Rectal smooth muscle tissue (tissue), 1 donor: ENCODE data around the gene ARHGAP9.

ENCODE experiments used
- H3K27ac ChIP-seq: one replicate; pipeline ENCODE4 v1.7.0; 2013; ENCODE audit warnings: low read depth, low read length, inconsistent platforms
- H3K27me3 ChIP-seq: one replicate; pipeline ENCODE4 v1.7.0; 2013; ENCODE audit warnings: low read length; ENCODE audit not compliant: control insufficient read depth, insufficient read depth
- H3K36me3 ChIP-seq: one replicate; pipeline ENCODE4 v1.7.0; 2013; ENCODE audit warnings: low read length; ENCODE audit not compliant: control insufficient read depth, insufficient read depth
- H3K4me1 ChIP-seq: one replicate; pipeline ENCODE4 v1.7.0; 2013; ENCODE audit warnings: low read length; ENCODE audit not compliant: control insufficient read depth, insufficient read depth
- H3K4me3 ChIP-seq: one replicate; pipeline ENCODE4 v1.7.0; 2013; ENCODE audit warnings: low read length
- H3K9ac ChIP-seq: one replicate; pipeline ENCODE4 v1.7.0; 2013; ENCODE audit warnings: low read length

The ARHGAP9 gene

DNA sequence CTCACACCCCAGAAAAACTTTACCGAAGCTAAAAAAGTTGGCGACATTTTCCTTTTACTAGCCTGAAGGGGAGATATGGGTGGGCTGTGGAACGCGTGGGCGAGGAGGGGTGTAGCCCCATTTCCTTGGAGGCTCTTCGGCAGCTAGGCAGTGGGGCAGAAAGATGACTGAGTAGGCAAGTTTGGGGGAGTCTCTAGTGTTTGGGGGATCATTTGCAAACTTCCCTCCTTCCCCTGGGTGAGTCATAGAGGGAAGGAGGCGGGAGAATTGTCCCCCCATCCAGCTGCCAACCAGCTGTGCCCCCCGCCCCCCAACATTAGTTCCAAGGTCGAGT, 17.8 kb downstream of the ARHGAP9 start:
- Histone ChIP-seq H3K36me3 (no peaks in the 10 kb centered on the region), H3K9ac (peak overlapping the region; percentile 30), H3K27ac (peak overlapping the region; percentile 55), H3K4me1 (peaks cover 13% of the 10 kb centered on the region), H3K27me3 (peaks cover 5% of the 10 kb centered on the region), H3K4me3 (peak overlapping the region; percentile 85)

DNA sequence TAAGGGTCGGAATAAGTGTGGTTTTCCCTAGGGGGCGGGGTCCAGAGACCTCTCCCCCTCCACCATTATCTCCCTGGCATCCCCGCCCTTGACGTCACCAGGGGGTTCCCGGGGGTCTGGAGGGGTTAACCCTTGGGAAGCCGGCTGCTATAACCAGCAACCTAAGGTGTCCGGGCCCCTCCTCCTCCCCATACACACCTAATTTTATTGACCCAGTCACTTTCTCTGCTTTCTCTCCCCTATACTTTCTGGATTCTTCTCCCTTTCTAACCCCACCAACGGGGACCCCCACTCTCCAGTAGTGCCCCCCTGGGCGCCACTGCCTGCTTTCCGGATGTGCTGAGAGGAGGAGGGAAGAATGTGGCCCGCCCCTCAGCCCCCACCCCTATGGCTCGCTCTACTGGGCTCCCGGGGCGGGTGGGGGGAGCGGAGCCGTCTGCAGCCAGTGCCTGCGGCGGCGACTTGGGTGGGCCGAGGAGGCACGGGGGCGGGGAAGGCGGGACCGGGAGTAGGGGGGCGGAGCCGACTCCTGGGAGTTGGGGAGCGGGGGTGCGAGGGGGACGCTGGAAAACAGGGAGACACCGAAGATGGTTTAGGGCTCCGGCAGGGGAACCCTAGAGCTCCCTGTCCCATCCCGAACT, 18.3 kb downstream of the ARHGAP9 start:
- peaks cover 13% of the 10 kb centered on the region for H3K4me1 ChIP-seq
- no peaks in the 10 kb centered on the region for H3K36me3 ChIP-seq
- peak overlapping the region; percentile 30 for H3K9ac ChIP-seq
- H3K27ac ChIP-seq, result peak overlapping the region; percentile 55
- H3K4me3 ChIP-seq, result peak overlapping the region; percentile 85
- peaks cover 5% of the 10 kb centered on the region for H3K27me3 ChIP-seq

DNA sequence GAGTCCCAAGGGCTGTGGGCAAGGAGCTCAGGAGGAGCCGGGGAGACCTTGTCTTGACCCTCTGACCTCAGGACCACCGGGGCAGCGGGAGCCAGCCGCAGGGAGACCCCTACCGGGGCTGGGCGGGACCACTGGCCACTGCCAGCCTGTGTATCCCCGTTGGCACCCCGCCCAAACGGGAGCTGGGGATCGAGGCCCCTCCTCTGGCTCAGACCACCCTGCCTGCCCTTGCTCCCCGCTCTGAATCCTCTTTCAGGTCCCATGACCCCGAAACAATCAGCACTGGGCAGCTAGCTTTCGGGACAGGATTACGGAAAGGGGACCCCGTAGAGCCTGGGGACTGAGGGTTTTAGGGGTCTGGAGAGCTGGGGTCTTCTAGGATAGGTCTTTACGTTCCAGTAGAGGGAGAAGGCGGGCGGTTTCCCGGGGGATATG, 18.8 kb downstream of the ARHGAP9 start:
- H3K27ac ChIP-seq, result no peak overlapping the region
- peak overlapping the region; percentile 16 for H3K9ac ChIP-seq
- H3K36me3 ChIP-seq, result no peaks in the 10 kb centered on the region
- H3K4me3 ChIP-seq, result peak overlapping the region; percentile 55
- H3K4me1 ChIP-seq, result peaks cover 13% of the 10 kb centered on the region
- H3K27me3 ChIP-seq, result peaks cover 5% of the 10 kb centered on the region

DNA sequence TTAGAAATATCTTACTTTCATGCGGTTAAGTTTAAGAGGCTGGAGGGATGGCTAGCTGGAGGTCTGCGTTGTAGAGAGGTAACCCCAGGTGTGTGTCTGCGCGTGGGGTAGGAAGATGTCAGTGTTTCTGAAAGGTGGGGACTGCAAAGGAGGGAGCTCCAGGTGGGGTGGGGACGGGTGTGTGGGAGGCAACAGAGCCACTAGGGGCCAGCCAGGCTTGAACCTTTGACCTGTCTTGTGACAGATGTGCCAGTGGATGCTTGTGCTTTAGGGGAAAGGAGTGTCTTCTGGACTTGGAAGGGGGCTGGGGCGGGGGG, 19.2 kb downstream of the ARHGAP9 start:
- peaks cover 5% of the 10 kb centered on the region for H3K27me3 ChIP-seq
- H3K4me1 ChIP-seq, result peaks cover 13% of the 10 kb centered on the region
- no peak overlapping the region for H3K9ac ChIP-seq
- no peaks in the 10 kb centered on the region for H3K36me3 ChIP-seq
- no peak overlapping the region for H3K27ac ChIP-seq
- H3K4me3 ChIP-seq, result peak overlapping the region; percentile 55

DNA sequence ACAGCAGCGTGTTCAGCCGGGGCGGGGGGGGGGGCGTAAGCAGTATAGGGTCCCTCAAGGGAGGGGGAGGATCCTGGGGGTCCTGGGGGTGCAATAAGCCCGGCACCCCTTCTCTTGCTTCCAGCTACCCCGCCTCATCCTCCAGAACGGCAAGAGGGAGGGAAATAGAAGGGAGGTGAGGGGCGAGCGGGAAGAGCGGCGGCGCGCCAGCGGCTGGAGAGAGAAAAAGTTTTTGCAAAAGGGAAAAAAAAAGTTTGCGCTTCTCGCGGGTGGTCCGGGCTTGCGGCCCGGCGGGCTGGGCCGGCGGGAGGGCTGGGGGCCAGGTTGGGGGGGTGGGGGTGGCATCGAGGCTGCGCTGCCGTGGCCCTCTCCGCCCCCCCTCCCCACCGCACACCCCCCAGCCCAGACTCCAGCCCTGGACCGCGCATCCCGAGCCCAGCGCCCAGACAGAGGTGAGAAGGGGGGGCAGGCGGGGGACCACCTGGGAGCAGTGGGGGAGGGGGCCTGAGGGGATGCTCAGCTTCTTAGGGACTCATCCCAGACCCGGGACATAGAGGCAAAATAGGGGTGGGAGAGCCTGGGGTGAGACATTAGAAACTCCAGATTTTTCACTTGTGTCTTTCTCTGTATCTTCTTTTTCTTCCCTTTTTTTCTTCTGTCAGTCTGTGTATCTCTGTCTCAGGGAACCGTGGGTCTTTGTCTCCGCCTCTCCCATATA, 19.8 kb downstream of the ARHGAP9 start, which contains the start of gene GLI1:
TSS of gene GLI1 (plus strand) at position 36 of the 718 bp plus-strand sequence. CDS start 3,907 bp downstream, outside the sequence.
- Histone ChIP-seq H3K36me3 (no peaks in the 10 kb centered on the region), H3K4me1 (peaks cover 13% of the 10 kb centered on the region), H3K27ac (peak within 1 kb of the TSS; percentile 27), H3K4me3 (peak within 1 kb of the TSS; percentile 69), H3K27me3 (peaks cover 5% of the 10 kb centered on the region), H3K9ac (peak within 1 kb of the TSS; percentile 42)

DNA sequence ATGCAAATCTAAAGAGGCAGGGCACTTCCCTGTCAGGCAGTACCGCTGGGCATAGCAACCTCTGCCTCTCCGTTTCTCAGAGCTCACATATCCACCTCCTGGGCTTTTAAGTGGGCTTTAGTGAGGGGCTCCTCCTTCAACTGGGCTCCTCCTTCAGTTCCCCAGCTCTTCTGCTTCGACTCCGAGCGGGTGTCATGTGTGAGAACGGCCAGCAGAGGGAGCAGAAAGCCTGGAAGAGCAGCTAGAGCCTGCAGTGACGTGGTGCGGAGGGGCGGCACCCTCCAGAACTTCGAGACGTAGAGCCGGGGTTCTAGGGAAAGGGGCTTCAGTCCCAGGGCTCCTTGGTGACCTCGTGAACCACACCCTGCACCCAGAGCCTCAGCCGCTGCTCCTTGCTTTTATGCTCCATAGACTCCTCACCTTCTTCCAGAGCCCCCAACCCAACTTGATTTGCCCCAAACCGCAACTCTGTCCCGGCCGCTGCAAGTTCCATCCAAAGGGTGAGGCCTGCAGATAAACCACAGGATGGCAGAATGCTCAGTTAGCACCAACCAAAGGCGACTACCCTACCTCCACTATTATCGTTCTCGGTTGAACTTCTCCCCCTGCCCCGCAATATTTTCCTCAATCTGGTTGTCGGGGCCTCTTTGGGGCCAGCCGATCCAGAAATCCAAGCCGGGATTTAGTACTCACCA, 20.5 kb downstream of the ARHGAP9 start:
- H3K27ac ChIP-seq, result peak overlapping the region; percentile 7
- H3K36me3 ChIP-seq, result no peaks in the 10 kb centered on the region
- H3K4me1 ChIP-seq, result peaks cover 13% of the 10 kb centered on the region
- peaks cover 5% of the 10 kb centered on the region for H3K27me3 ChIP-seq
- peak overlapping the region; percentile 69 for H3K4me3 ChIP-seq
- H3K9ac ChIP-seq, result peak overlapping the region; percentile 42

DNA sequence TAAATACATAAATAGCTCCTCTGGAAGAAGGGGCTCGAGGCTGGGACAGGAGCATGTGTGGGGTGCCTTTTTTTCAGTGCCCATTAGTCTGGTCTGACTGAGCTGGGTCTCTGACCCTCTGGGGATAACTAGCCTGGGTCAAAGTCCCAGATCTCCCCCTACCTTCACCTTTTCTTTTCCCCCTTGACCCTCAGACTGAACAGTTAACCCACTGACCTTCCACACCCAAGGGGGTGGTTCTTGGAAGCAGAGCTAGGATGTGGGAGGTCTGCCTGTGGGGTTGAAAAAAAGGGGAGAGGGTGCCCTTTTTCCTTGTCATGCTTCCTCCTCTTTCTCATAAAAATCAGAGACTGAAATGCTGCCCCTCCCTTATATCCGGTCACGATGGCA, 21.0 kb downstream of the ARHGAP9 start:
- peak overlapping the region; percentile 42 for H3K9ac ChIP-seq
- H3K27me3 ChIP-seq, result peaks cover 5% of the 10 kb centered on the region
- H3K36me3 ChIP-seq, result no peaks in the 10 kb centered on the region
- H3K27ac ChIP-seq, result peak overlapping the region; percentile 7
- H3K4me1 ChIP-seq, result peaks cover 13% of the 10 kb centered on the region
- H3K4me3 ChIP-seq, result peak overlapping the region; percentile 69

DNA sequence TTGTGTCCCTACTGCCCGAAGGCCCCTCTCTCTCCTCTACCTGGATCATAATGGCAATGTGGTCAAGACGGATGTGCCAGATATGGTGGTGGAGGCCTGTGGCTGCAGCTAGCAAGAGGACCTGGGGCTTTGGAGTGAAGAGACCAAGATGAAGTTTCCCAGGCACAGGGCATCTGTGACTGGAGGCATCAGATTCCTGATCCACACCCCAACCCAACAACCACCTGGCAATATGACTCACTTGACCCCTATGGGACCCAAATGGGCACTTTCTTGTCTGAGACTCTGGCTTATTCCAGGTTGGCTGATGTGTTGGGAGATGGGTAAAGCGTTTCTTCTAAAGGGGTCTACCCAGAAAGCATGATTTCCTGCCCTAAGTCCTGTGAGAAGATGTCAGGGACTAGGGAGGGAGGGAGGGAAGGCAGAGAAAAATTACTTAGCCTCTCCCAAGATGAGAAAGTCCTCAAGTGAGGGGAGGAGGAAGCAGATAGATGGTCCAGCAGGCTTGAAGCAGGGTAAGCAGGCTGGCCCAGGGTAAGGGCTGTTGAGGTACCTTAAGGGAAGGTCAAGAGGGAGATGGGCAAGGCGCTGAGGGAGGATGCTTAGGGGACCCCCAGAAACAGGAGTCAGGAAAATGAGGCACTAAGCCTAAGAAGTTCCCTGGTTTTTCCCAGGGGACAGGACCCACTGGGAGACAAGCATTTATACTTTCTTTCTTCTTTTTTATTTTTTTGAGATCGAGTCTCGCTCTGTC, 22.8 kb downstream of the ARHGAP9 start:
- Histone ChIP-seq H3K9ac (no peak overlapping the region), H3K4me1 (peaks cover 9% of the 10 kb centered on the region), H3K27me3 (peaks cover 5% of the 10 kb centered on the region), H3K27ac (no peak overlapping the region), H3K36me3 (no peaks in the 10 kb centered on the region), H3K4me3 (no peak overlapping the region)

DNA sequence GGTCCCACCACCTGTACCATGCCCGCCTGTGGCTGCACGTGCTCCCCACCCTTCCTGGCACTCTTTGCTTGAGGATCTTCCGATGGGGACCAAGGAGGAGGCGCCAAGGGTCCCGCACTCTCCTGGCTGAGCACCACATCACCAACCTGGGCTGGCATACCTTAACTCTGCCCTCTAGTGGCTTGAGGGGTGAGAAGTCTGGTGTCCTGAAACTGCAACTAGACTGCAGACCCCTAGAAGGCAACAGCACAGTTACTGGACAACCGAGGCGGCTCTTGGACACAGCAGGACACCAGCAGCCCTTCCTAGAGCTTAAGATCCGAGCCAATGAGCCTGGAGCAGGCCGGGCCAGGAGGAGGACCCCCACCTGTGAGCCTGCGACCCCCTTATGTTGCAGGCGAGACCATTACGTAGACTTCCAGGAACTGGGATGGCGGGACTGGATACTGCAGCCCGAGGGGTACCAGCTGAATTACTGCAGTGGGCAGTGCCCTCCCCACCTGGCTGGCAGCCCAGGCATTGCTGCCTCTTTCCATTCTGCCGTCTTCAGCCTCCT, 23.4 kb downstream of the ARHGAP9 start:
- Histone ChIP-seq H3K27me3 (peaks cover 5% of the 10 kb centered on the region), H3K36me3 (no peaks in the 10 kb centered on the region), H3K9ac (no peak overlapping the region), H3K4me3 (no peak overlapping the region), H3K4me1 (peaks cover 6% of the 10 kb centered on the region), H3K27ac (no peak overlapping the region)

DNA sequence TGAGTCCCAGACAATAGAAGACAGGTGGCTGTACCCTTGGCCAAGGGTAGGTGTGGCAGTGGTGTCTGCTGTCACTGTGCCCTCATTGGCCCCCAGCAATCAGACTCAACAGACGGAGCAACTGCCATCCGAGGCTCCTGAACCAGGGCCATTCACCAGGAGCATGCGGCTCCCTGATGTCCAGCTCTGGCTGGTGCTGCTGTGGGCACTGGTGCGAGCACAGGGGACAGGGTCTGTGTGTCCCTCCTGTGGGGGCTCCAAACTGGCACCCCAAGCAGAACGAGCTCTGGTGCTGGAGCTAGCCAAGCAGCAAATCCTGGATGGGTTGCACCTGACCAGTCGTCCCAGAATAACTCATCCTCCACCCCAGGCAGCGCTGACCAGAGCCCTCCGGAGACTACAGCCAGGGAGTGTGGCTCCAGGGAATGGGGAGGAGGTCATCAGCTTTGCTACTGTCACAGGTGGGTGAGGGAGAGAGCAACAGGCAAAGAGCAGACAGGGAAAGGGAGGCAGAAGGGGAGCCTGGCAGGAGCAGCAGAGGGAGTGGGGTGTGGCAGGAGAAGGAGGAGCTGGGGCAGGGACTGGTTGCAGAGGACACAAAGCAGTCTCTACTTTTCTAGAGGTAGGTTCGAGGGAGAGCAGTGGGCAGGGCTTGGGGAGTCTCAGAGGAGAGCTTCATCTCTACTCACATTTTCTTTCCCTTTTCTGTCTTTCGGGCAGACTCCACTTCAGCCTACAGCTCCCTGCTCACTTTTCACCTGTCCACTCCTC, 24.1 kb downstream of the ARHGAP9 start:
- Histone ChIP-seq H3K27me3 (peaks cover under 1% of the 10 kb centered on the region), H3K4me3 (no peak overlapping the region), H3K36me3 (no peaks in the 10 kb centered on the region), H3K4me1 (peaks cover 4% of the 10 kb centered on the region), H3K27ac (no peak overlapping the region), H3K9ac (no peak overlapping the region)

DNA sequence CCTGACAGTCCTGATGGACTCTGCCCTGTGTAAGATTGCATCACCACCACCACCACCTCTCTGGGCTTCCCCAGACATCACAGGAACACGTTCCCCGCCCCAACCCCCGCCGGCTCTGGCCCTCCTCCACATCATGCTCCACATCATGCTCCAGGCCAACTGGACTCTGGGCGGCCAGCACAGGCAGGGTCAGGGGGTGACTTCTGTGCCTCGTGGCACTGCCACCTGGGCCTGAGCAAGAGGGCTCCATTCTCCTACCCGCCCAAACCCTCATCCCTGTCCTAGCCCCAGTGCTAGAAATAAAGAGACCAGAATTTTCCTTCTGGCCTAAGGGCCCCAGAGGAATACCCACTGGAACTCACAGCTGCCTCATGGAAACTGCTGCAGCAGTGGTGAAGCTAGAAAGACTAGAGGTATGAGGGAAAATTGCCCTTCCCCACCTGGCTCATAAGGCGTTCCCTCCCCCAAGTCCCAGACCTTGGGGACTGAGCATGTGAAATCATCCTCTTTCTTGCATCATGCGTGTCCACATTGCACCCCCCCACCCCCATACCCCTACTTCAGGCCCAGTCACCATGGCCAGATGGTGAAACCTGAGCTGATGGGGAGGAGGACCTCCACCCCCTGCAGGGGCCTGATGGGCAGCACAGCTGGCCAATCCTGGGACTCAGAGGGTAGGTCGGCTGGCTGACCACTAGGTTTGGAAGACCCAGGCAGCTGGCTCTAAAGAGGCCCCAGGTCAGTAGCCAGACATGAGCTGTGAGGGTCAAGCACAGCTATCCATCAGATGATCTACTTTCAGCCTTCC, 24.9 kb downstream of the ARHGAP9 start, which contains the start of gene INHBE:
TSS of gene INHBE (plus strand) at position 742 of the 808 bp plus-strand sequence. CDS start 230 bp downstream, outside the sequence.
- Histone ChIP-seq H3K9ac (no peak within 1 kb of the TSS), H3K27ac (no peak within 1 kb of the TSS), H3K36me3 (no peaks in the 10 kb centered on the region), H3K4me3 (no peak within 1 kb of the TSS), H3K4me1 (peaks cover 4% of the 10 kb centered on the region), H3K27me3 (no peaks in the 10 kb centered on the region)
